SK-N-SH (cell line): ENCODE measurements around the gene PUS1.

Experiments
- ELF1 ChIP-seq: IDR thresholded peaks from 2 replicates; pipeline ENCODE4 v1.4.0; 2012
- EP300 ChIP-seq, 2 experiments: IDR thresholded peaks; 2 replicates each; pipeline versions ENCODE4 v1.4.0 to v1.6.1; 2012; ENCODE audit warnings: borderline replicate concordance in 1 of 2, low read depth in 1 of 2, low read length in 1 of 2
- GABPA ChIP-seq: IDR thresholded peaks from 2 replicates; pipeline ENCODE4 v1.4.0; 2012; ENCODE audit warnings: low read depth, mild to moderate bottlenecking
- NRF1 ChIP-seq: IDR thresholded peaks from 2 replicates; pipeline ENCODE4 v1.6.1; 2012; ENCODE audit warnings: low read depth, mild to moderate bottlenecking, low read length
- POLR2AphosphoS5 ChIP-seq: IDR thresholded peaks from 2 replicates; pipeline ENCODE4 v1.6.1; 2012; ENCODE audit warnings: low read depth, low read length
- RAD21 ChIP-seq: IDR thresholded peaks from 2 replicates; pipeline ENCODE4 v1.6.1; 2012; ENCODE audit warnings: mild to moderate bottlenecking, low read length
- SIN3A ChIP-seq: IDR thresholded peaks from 2 replicates; pipeline ENCODE4 v1.6.1; 2012; ENCODE audit warnings: low read depth, mild to moderate bottlenecking, low read length, moderate library complexity, borderline replicate concordance
- SMC3 ChIP-seq: IDR thresholded peaks from 2 replicates; pipeline ENCODE4 v1.6.1; 2012; ENCODE audit warnings: low read depth, low read length, improper control_type of control experiment
- TAF1 ChIP-seq: IDR thresholded peaks from 2 replicates; pipeline ENCODE4 v1.6.1; 2012; ENCODE audit warnings: low read depth, mild to moderate bottlenecking, low read length, moderate library complexity, borderline replicate concordance
- TCF12 ChIP-seq: IDR thresholded peaks from 2 replicates; pipeline ENCODE4 v1.4.0; 2012
- TF ChIP-seq, protein P1 (sequence below): fragments of 200-600 bp; sonication (generic); IDR thresholded peaks from 2 replicates; pipeline ENCODE4 v1.6.1; 2017; ENCODE audit warnings: antibody characterized with exemption, mild to moderate bottlenecking, moderate library complexity
- TF ChIP-seq, protein P2 (sequence below): fragments of 150-350 bp; IDR thresholded peaks from 2 replicates; pipeline ENCODE4 v1.6.1; 2017; ENCODE audit warnings: antibody characterized with exemption, low read length, low read depth, borderline replicate concordance
- TF ChIP-seq, protein P3 (sequence below): IDR thresholded peaks from 2 replicates; pipeline ENCODE4 v1.4.0; 2012; ENCODE audit warnings: low read depth

DNA sequence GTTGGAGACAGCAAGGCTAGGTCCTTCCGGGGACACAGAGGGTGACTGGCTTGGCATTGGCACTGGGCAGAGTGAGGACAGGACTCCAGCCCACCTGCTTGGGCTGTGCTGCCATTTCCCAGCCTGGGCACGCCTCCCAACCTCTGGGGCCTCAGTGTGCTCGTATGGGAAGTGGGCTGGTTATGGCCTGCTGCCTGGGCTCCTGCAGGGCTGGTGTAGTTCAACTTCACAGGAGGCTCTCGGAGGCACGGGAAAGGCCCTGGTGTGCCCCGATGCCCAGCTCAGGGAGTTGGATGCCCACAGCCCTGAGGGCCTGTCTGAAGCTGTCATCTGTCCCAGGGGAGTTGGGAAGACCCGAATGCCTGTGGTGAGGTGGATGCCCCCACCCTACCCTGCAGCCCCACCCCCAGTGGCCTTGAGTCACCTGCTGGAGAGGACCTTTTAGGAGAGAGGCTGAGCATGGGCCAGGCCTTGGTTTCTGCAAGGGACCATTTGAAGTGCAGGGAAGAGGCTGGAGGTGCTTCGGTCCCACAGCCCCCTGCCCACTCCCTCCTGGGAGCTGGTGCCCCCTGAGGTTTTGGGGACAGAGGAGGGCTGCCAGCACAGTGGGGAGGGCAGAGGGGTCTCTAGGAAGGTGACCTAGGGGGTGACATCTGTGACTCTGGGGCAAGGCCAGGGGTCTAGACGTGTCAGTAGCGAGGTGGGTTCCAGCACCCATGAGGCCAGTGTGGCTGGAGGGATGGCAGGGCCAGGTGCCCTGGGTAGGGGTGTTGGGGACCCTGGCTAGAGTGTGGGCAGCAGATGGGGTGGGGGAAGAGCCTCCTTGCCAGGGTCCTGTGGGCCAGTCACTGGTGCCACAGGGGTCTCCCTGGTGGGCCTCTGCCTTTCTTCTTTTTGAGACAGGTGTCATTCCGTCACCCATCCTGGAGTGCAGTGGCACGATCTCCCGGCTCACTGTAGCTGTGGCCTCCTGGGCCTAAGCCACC is 25.5 kb upstream of the PUS1 start:
- TF ChIP-seq, protein P1, sequence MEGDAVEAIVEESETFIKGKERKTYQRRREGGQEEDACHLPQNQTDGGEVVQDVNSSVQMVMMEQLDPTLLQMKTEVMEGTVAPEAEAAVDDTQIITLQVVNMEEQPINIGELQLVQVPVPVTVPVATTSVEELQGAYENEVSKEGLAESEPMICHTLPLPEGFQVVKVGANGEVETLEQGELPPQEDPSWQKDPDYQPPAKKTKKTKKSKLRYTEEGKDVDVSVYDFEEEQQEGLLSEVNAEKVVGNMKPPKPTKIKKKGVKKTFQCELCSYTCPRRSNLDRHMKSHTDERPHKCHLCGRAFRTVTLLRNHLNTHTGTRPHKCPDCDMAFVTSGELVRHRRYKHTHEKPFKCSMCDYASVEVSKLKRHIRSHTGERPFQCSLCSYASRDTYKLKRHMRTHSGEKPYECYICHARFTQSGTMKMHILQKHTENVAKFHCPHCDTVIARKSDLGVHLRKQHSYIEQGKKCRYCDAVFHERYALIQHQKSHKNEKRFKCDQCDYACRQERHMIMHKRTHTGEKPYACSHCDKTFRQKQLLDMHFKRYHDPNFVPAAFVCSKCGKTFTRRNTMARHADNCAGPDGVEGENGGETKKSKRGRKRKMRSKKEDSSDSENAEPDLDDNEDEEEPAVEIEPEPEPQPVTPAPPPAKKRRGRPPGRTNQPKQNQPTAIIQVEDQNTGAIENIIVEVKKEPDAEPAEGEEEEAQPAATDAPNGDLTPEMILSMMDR = no peak
- TF ChIP-seq, protein P2, sequence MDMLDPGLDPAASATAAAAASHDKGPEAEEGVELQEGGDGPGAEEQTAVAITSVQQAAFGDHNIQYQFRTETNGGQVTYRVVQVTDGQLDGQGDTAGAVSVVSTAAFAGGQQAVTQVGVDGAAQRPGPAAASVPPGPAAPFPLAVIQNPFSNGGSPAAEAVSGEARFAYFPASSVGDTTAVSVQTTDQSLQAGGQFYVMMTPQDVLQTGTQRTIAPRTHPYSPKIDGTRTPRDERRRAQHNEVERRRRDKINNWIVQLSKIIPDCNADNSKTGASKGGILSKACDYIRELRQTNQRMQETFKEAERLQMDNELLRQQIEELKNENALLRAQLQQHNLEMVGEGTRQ = no peak
- TF ChIP-seq RAD21 (no peak), POLR2AphosphoS5 (no peak), GABPA (no peak), NRF1 (no peak), TAF1 (no peak), SIN3A (no peak), SMC3 (no peak), ELF1 (no peak), EP300 (IDR thresholded peaks at IDR 0.05; ENCODE audit: borderline replicate concordance in 1 of 2, low read depth in 1 of 2, low read length in 1 of 2) (no peak), TCF12 (no peak)
- TF ChIP-seq, protein P3, sequence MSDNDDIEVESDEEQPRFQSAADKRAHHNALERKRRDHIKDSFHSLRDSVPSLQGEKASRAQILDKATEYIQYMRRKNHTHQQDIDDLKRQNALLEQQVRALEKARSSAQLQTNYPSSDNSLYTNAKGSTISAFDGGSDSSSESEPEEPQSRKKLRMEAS = no peak
